HG02840 (cell line): Measurements from ENCODE around the gene ADGRL3.
"Not testable (repeated sequence)": the region's sequence is repeated elsewhere in the genome, so short reads cannot be mapped to it uniquely, and the experiment has no call there.

Experiments used
- ATAC-seq: cut with Tn5 transposase; IDR thresholded peaks from one replicate; pipeline ENCODE4 v1.9.1; 2021; ENCODE audit warnings: mild to moderate bottlenecking, moderate library complexity, moderate number of reproducible peaks; ENCODE audit not compliant: unreplicated experiment, low FRiP score

The ADGRL3 gene

GRCh38 chr4:61335241-61335763 lies 135.2 kb downstream of the ADGRL3 start:
- ATAC-seq, result no peak

GRCh38 chr4:61336488-61336887 lies 136.4 kb downstream of the ADGRL3 start:
- ATAC-seq, result no peak

- ATAC-seq, result no peak
These were observed 136.8 kb downstream of the ADGRL3 start for GRCh38 chr4:61336916-61337315.

GRCh38 chr4:61342061-61342460 lies 141.9 kb downstream of the ADGRL3 start:
- no peak for ATAC-seq

- no peak for ATAC-seq
These were observed 150.8 kb downstream of the ADGRL3 start for GRCh38 chr4:61350932-61351331.

- no peak for ATAC-seq
These were observed 156.6 kb downstream of the ADGRL3 start for GRCh38 chr4:61356696-61357095.

- ATAC-seq, result no peak
These were observed 159.2 kb downstream of the ADGRL3 start for GRCh38 chr4:61359301-61359700.

GRCh38 chr4:61372817-61373216 lies 172.7 kb downstream of the ADGRL3 start:
- ATAC-seq, result not testable (repeated sequence)

GRCh38 chr4:61373901-61374440 lies 173.8 kb downstream of the ADGRL3 start:
- ATAC-seq, result no peak

GRCh38 chr4:61374447-61374891 lies 174.3 kb downstream of the ADGRL3 start:
- no peak for ATAC-seq

GRCh38 chr4:61375301-61375700 lies 175.2 kb downstream of the ADGRL3 start:
- ATAC-seq, result no peak

- no peak for ATAC-seq
These were observed 176.2 kb downstream of the ADGRL3 start for GRCh38 chr4:61376301-61376700.

GRCh38 chr4:61379406-61379805 lies 179.3 kb downstream of the ADGRL3 start:
- ATAC-seq, result no peak

GRCh38 chr4:61380865-61381264 lies 180.7 kb downstream of the ADGRL3 start:
- no peak for ATAC-seq

- ATAC-seq, result no peak
These were observed 185.1 kb downstream of the ADGRL3 start for GRCh38 chr4:61385256-61385655.

GRCh38 chr4:61387372-61387771 lies 187.2 kb downstream of the ADGRL3 start:
- not testable (repeated sequence) for ATAC-seq

GRCh38 chr4:61389640-61390039 lies 189.5 kb downstream of the ADGRL3 start:
- no peak for ATAC-seq

- no peak for ATAC-seq
These were observed 195.6 kb downstream of the ADGRL3 start for GRCh38 chr4:61395754-61396153.

- no peak for ATAC-seq
These were observed 197.0 kb downstream of the ADGRL3 start for GRCh38 chr4:61397174-61397573.

- no peak for ATAC-seq
These were observed 200.4 kb downstream of the ADGRL3 start for GRCh38 chr4:61400439-61401038.

- ATAC-seq, result no peak
These were observed 201.6 kb downstream of the ADGRL3 start for GRCh38 chr4:61401771-61402170.

- no peak for ATAC-seq
These were observed 205.2 kb downstream of the ADGRL3 start for GRCh38 chr4:61405307-61405706.
